ENCODE data around the gene ZBBX. TPM values are rescaled to one million over a fixed set of nuclear protein-coding genes. Genes with fewer than 3 reads are reported as not detected.

Gene ZBBX
- total RNA-seq, 4 donors from 2014 or later, result not detected

DNA sequence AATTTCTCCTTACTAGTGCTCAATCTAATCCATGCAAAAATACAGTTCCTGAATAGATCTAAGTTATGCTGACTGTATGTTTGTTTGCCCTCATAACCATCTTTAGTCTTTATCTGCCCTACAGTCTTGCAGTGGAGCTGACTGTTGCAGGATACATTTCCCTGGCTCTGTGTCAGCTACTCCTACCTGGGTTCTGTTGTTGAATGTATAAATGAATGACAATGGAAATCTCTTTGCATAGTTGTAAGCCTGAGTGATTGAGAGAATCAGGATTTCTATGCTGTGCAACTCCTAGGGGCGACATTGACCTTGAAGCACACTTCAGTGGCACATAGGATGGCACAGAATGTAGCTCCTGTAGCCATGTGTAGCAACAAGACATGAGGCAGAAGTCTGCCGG is 16.0 kb upstream of the ZBBX start:
- DNase-seq (ENCODE audit: low spot score in 2 of 2), result no peak
- no peak overlapping the region for H3K27ac ChIP-seq
- peaks cover 2% of the 10 kb centered on the region for H3K4me1 ChIP-seq
- H3K4me3 ChIP-seq, result no peak overlapping the region
- TF ChIP-seq EP300 (IDR thresholded peaks at IDR 0.05), result no peak
- no peak for TF ChIP-seq CTCF (IDR thresholded peaks at IDR 0.05)
- TF ChIP-seq POLR2A (IDR thresholded peaks at IDR 0.05), result no peak
- TF ChIP-seq POLR2AphosphoS5 (IDR thresholded peaks at IDR 0.05), result no peak
- WGBS, result 77% methylated on average over 2 of the region's 2 CpGs
- H3K36me3 ChIP-seq, result no peaks in the 10 kb centered on the region
- no peaks in the 10 kb centered on the region for H3K9me3 ChIP-seq
- no peaks in the 10 kb centered on the region for H3K27me3 ChIP-seq

GRCh38 chr3:167394003-167394402 is 13.9 kb upstream of the ZBBX start:
- H3K4me1 ChIP-seq, result peaks cover 2% of the 10 kb centered on the region
- no peaks in the 10 kb centered on the region for H3K36me3 ChIP-seq
- TF ChIP-seq EP300 (IDR thresholded peaks at IDR 0.05), result no peak
- no peak for TF ChIP-seq POLR2AphosphoS5 (IDR thresholded peaks at IDR 0.05)
- no peak for TF ChIP-seq POLR2A (IDR thresholded peaks at IDR 0.05)
- no peak for TF ChIP-seq CTCF (IDR thresholded peaks at IDR 0.05)
- H3K4me3 ChIP-seq, result no peak overlapping the region
- DNase-seq (ENCODE audit: low spot score in 2 of 2), result no peak
- 45% methylated on average over 2 of the region's 2 CpGs for WGBS
- peaks cover 2% of the 10 kb centered on the region for H3K9me3 ChIP-seq
- H3K27ac ChIP-seq, result no peak overlapping the region
- no peaks in the 10 kb centered on the region for H3K27me3 ChIP-seq

GRCh38 chr3:167382155-167382554 is 2.1 kb upstream of the ZBBX start:
- no peaks in the 10 kb centered on the region for H3K27me3 ChIP-seq
- no peak overlapping the region for H3K27ac ChIP-seq
- TF ChIP-seq POLR2A (IDR thresholded peaks at IDR 0.05) (no peak), POLR2AphosphoS5 (IDR thresholded peaks at IDR 0.05) (no peak), CTCF (IDR thresholded peaks at IDR 0.05) (no peak)
- peaks cover 4% of the 10 kb centered on the region for H3K4me1 ChIP-seq
- WGBS, result 88% methylated on average over 3 of the region's 3 CpGs
- H3K9me3 ChIP-seq, result no peaks in the 10 kb centered on the region
- no peak overlapping the region for H3K4me3 ChIP-seq
- no peaks in the 10 kb centered on the region for H3K36me3 ChIP-seq
- no peak for DNase-seq (ENCODE audit: low spot score in 2 of 2)

- Histone ChIP-seq H3K27me3 (no peaks in the 10 kb centered on the region), H3K36me3 (no peaks in the 10 kb centered on the region), H3K4me1 (peaks cover 4% of the 10 kb centered on the region), H3K27ac (no peak overlapping the region), H3K4me3 (no peak overlapping the region), H3K9me3 (no peaks in the 10 kb centered on the region)
- no peak for DNase-seq (ENCODE audit: low spot score in 2 of 2)
- whole genome bisulfite sequencing, result 96% methylated on average over 6 of the region's 6 CpGs
- TF ChIP-seq POLR2A (IDR thresholded peaks at IDR 0.05), result no peak
- TF ChIP-seq CTCF (IDR thresholded peaks at IDR 0.05), result no peak
- TF ChIP-seq EP300 (IDR thresholded peaks at IDR 0.05), result no peak
- no peak for TF ChIP-seq POLR2AphosphoS5 (IDR thresholded peaks at IDR 0.05)
These were observed 4.6 kb downstream of the ZBBX start for GRCh38 chr3:167375478-167375877.

GRCh38 chr3:167372138-167372537 is 8.0 kb downstream of the ZBBX start:
- DNase-seq (ENCODE audit: low spot score in 2 of 2), result no peak
- WGBS, result 40% methylated on average over 3 of the region's 3 CpGs
- H3K27ac ChIP-seq, result no peak overlapping the region
- no peaks in the 10 kb centered on the region for H3K27me3 ChIP-seq
- no peaks in the 10 kb centered on the region for H3K36me3 ChIP-seq
- no peak overlapping the region for H3K4me3 ChIP-seq
- H3K4me1 ChIP-seq, result no peaks in the 10 kb centered on the region
- no peak for TF ChIP-seq POLR2A (IDR thresholded peaks at IDR 0.05)
- TF ChIP-seq POLR2AphosphoS5 (IDR thresholded peaks at IDR 0.05), result no peak
- TF ChIP-seq EP300 (IDR thresholded peaks at IDR 0.05), result no peak
- no peaks in the 10 kb centered on the region for H3K9me3 ChIP-seq

DNA sequence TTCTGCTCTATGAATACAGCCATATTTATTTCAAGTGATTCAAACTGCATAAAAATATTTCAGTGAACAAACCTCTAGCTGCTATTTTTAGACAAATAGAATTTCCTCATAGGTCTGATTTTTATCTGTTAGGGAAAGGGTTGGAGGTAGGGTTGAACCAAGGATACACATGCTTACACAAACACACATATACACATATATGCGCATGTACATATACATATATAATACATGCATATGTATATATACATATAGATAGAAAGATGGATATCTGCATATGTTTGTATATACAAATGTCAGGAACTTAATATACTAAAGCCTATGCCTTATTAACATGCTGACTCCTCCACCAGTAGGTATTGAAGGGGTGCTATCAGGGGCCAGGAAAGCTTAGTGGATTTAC is 18.1 kb downstream of the ZBBX start:
- DNase-seq (ENCODE audit: low spot score in 2 of 2), result no peak
- Histone ChIP-seq H3K4me3 (no peak overlapping the region), H3K9me3 (no peaks in the 10 kb centered on the region), H3K36me3 (no peaks in the 10 kb centered on the region), H3K4me1 (no peaks in the 10 kb centered on the region), H3K27ac (no peak overlapping the region), H3K27me3 (no peaks in the 10 kb centered on the region)
- TF ChIP-seq POLR2AphosphoS5 (IDR thresholded peaks at IDR 0.05) (no peak), POLR2A (IDR thresholded peaks at IDR 0.05) (no peak), EP300 (IDR thresholded peaks at IDR 0.05) (no peak), CTCF (IDR thresholded peaks at IDR 0.05) (no peak)
- 97% methylated on average over 1 of the region's 1 CpG for WGBS

Data from suprapubic skin (tissue), 4 donors.